ENCODE data around the gene NR3C1. TPM values are rescaled to one million over a fixed set of nuclear protein-coding genes. Genes with fewer than 3 reads are reported as not detected.
A peak's percentile ranks its signal among the peaks of the same experiment; 100 is the strongest.

Gene NR3C1
- polyA plus RNA-seq, 1 donor (not counting 4 experiments of a cell fraction or from before 2014, with no cell fraction given), result 30.7 TPM

DNA sequence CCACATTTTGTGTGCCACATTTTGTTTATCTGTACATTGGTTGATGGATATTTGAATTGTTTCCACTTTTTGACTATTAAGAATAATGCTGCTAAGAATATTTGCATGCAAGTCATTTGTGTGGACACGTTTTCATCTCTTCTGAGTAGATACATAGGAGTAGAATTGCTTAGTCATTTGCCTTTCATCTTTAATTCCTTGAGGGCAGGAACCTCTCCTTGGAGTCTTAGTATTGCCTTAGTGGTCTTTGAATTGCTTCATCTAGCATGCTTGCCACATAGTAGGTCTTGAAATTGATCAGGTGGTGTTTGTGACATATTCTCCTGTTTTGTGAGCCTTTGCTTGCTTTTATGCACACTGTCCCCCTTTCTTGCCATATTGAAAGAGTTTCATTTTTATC lies 128.5 kb downstream of the NR3C1 start:
- dilution Hi-C loops (cut with MboI; ENCODE audit: extremely low pct_ligation_motif_present, low sequenced_read_pairs), result no loop called here
- FAIRE-seq, result peak; percentile 57

DNA sequence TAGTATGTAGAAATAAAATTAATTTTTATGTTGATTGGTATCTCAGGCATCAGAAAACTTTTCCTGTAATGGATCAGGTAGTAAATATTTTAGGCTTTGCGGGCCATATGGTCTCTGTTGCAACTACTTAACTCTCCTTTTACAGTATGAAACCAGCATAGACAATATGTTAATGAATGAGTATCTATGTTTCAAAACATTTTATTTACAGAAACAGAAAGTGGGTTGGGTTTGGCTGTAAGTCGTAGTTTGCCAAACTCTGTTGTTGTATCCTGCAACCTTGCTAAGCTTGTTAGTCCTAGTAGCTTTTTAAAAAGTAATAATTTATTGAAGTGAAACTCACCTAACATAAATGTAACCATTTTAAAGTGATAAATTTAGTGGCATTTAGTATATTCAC lies 132.1 kb downstream of the NR3C1 start:
- H3K79me2 ChIP-seq (ENCODE audit: control insufficient read depth, insufficient read depth, low read length), result no peaks in the 10 kb centered on the region
- H3K9me1 ChIP-seq (ENCODE audit: control insufficient read depth, extremely low read depth, insufficient read depth, low read length), result no peaks in the 10 kb centered on the region
- H3K9ac ChIP-seq (ENCODE audit: control insufficient read depth, extremely low read depth, insufficient read depth, low read length), result no peak overlapping the region
- H3K36me3 ChIP-seq (ENCODE audit: control insufficient read depth in 2 of 2, extremely low read depth in 1 of 2, insufficient read depth in 2 of 2, low read length in 2 of 2), result no peaks in the 10 kb centered on the region
- H3K9me3 ChIP-seq (ENCODE audit: control insufficient read depth, low read depth, low read length), result no peaks in the 10 kb centered on the region
- peaks cover 3% of the 10 kb centered on the region for H3K4me1 ChIP-seq (ENCODE audit: control insufficient read depth, extremely low read depth, insufficient read depth, low read length)
- H3K4me2 ChIP-seq (ENCODE audit: control insufficient read depth, extremely low read depth, insufficient read depth, low read depth, low read length), result no peak overlapping the region
- no peak for DNase-seq (ENCODE audit: low read depth, low spot score)
- H3K4me3 ChIP-seq (ENCODE audit: control insufficient read depth in 2 of 3, extremely low read depth in 1 of 3, insufficient read depth in 2 of 3, low read depth in 1 of 3, low read length in 3 of 3), result no peak overlapping the region
- H4K20me1 ChIP-seq (ENCODE audit: control insufficient read depth, extremely low read depth, insufficient read depth, low read length), result no peaks in the 10 kb centered on the region
- no peaks in the 10 kb centered on the region for H3K27me3 ChIP-seq (ENCODE audit: control insufficient read depth, extremely low read depth, insufficient read depth, low read length)
- no peak overlapping the region for H2AFZ ChIP-seq (ENCODE audit: control insufficient read depth, low read length)
- dilution Hi-C loops (cut with MboI; ENCODE audit: extremely low pct_ligation_motif_present, low sequenced_read_pairs), result no loop called here
- TF ChIP-seq, protein P1, sequence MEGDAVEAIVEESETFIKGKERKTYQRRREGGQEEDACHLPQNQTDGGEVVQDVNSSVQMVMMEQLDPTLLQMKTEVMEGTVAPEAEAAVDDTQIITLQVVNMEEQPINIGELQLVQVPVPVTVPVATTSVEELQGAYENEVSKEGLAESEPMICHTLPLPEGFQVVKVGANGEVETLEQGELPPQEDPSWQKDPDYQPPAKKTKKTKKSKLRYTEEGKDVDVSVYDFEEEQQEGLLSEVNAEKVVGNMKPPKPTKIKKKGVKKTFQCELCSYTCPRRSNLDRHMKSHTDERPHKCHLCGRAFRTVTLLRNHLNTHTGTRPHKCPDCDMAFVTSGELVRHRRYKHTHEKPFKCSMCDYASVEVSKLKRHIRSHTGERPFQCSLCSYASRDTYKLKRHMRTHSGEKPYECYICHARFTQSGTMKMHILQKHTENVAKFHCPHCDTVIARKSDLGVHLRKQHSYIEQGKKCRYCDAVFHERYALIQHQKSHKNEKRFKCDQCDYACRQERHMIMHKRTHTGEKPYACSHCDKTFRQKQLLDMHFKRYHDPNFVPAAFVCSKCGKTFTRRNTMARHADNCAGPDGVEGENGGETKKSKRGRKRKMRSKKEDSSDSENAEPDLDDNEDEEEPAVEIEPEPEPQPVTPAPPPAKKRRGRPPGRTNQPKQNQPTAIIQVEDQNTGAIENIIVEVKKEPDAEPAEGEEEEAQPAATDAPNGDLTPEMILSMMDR (optimal IDR thresholded peaks at IDR 0.05 in 1 of 3, IDR thresholded peaks at IDR 0.05 in 1 of 3, conservative IDR thresholded peaks at IDR 0.05 in 1 of 3; ENCODE audit: extremely low read depth in 1 of 3, insufficient read depth in 2 of 3, low read length in 3 of 3), result no peak
- no peak for TF ChIP-seq EZH2 (IDR thresholded peaks at IDR 0.05; ENCODE audit: low read length)
- no peak for FAIRE-seq
- H3K27ac ChIP-seq (ENCODE audit: control insufficient read depth, insufficient read depth, low read length), result no peak overlapping the region

More for the DNA sequence above, 128.5 kb downstream of the NR3C1 start:
- no peak for DNase-seq (ENCODE audit: low read depth, low spot score)
- no peaks in the 10 kb centered on the region for H4K20me1 ChIP-seq (ENCODE audit: control insufficient read depth, extremely low read depth, insufficient read depth, low read length)
- no peaks in the 10 kb centered on the region for H3K9me3 ChIP-seq (ENCODE audit: control insufficient read depth, low read depth, low read length)
- no peaks in the 10 kb centered on the region for H3K79me2 ChIP-seq (ENCODE audit: control insufficient read depth, insufficient read depth, low read length)
- H3K4me3 ChIP-seq (ENCODE audit: control insufficient read depth in 2 of 3, extremely low read depth in 1 of 3, insufficient read depth in 2 of 3, low read depth in 1 of 3, low read length in 3 of 3), result no peak overlapping the region
- H2AFZ ChIP-seq (ENCODE audit: control insufficient read depth, low read length), result no peak overlapping the region
- H3K9me1 ChIP-seq (ENCODE audit: control insufficient read depth, extremely low read depth, insufficient read depth, low read length), result no peaks in the 10 kb centered on the region
- no peak overlapping the region for H3K9ac ChIP-seq (ENCODE audit: control insufficient read depth, extremely low read depth, insufficient read depth, low read length)
- peak overlapping the region; percentile 9 for H3K4me2 ChIP-seq (ENCODE audit: control insufficient read depth, extremely low read depth, insufficient read depth, low read depth, low read length)
- TF ChIP-seq, protein P1 (optimal IDR thresholded peaks at IDR 0.05 in 1 of 3, IDR thresholded peaks at IDR 0.05 in 1 of 3, conservative IDR thresholded peaks at IDR 0.05 in 1 of 3; ENCODE audit: extremely low read depth in 1 of 3, insufficient read depth in 2 of 3, low read length in 3 of 3), result no peak
- TF ChIP-seq EZH2 (IDR thresholded peaks at IDR 0.05; ENCODE audit: low read length), result no peak
- H3K36me3 ChIP-seq (ENCODE audit: control insufficient read depth in 2 of 2, extremely low read depth in 1 of 2, insufficient read depth in 2 of 2, low read length in 2 of 2), result no peaks in the 10 kb centered on the region
- peaks cover 3% of the 10 kb centered on the region for H3K4me1 ChIP-seq (ENCODE audit: control insufficient read depth, extremely low read depth, insufficient read depth, low read length)
- no peaks in the 10 kb centered on the region for H3K27me3 ChIP-seq (ENCODE audit: control insufficient read depth, extremely low read depth, insufficient read depth, low read length)
- H3K27ac ChIP-seq (ENCODE audit: control insufficient read depth, insufficient read depth, low read length), result no peak overlapping the region

Data from keratinocyte (primary cell).